ENCODE results near the gene ARHGAP40. TPM values are rescaled to one million over a fixed set of nuclear protein-coding genes. Genes with fewer than 3 reads are reported as not detected.

ARHGAP40 gene
- total and polyA plus RNA-seq, 2 of the 8 experiments (the other 6 are each of a cell fraction or from before 2014, with no cell fraction given): 0.74 to 1.4 TPM

DNA sequence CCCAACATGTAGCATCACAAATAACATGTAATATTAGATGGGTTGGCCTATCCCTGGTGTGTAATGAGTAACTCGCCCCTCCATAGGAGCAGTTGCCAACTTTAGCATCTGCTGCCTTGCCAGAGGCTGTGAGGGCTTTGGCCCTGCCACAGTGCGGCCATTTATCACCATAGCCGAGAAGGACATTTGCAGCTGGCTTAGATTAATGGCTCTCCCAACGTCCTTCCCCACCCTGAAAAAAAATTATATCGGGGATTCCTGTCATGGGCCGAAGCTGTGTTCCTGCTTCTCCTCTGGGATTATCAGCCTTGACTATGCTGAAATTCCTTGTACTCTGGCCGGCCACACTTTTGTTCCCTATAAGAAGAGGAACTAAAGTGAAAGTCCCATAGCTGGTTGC, 28.2 kb upstream of the ARHGAP40 start (continued):
- TF ChIP-seq, protein P1, sequence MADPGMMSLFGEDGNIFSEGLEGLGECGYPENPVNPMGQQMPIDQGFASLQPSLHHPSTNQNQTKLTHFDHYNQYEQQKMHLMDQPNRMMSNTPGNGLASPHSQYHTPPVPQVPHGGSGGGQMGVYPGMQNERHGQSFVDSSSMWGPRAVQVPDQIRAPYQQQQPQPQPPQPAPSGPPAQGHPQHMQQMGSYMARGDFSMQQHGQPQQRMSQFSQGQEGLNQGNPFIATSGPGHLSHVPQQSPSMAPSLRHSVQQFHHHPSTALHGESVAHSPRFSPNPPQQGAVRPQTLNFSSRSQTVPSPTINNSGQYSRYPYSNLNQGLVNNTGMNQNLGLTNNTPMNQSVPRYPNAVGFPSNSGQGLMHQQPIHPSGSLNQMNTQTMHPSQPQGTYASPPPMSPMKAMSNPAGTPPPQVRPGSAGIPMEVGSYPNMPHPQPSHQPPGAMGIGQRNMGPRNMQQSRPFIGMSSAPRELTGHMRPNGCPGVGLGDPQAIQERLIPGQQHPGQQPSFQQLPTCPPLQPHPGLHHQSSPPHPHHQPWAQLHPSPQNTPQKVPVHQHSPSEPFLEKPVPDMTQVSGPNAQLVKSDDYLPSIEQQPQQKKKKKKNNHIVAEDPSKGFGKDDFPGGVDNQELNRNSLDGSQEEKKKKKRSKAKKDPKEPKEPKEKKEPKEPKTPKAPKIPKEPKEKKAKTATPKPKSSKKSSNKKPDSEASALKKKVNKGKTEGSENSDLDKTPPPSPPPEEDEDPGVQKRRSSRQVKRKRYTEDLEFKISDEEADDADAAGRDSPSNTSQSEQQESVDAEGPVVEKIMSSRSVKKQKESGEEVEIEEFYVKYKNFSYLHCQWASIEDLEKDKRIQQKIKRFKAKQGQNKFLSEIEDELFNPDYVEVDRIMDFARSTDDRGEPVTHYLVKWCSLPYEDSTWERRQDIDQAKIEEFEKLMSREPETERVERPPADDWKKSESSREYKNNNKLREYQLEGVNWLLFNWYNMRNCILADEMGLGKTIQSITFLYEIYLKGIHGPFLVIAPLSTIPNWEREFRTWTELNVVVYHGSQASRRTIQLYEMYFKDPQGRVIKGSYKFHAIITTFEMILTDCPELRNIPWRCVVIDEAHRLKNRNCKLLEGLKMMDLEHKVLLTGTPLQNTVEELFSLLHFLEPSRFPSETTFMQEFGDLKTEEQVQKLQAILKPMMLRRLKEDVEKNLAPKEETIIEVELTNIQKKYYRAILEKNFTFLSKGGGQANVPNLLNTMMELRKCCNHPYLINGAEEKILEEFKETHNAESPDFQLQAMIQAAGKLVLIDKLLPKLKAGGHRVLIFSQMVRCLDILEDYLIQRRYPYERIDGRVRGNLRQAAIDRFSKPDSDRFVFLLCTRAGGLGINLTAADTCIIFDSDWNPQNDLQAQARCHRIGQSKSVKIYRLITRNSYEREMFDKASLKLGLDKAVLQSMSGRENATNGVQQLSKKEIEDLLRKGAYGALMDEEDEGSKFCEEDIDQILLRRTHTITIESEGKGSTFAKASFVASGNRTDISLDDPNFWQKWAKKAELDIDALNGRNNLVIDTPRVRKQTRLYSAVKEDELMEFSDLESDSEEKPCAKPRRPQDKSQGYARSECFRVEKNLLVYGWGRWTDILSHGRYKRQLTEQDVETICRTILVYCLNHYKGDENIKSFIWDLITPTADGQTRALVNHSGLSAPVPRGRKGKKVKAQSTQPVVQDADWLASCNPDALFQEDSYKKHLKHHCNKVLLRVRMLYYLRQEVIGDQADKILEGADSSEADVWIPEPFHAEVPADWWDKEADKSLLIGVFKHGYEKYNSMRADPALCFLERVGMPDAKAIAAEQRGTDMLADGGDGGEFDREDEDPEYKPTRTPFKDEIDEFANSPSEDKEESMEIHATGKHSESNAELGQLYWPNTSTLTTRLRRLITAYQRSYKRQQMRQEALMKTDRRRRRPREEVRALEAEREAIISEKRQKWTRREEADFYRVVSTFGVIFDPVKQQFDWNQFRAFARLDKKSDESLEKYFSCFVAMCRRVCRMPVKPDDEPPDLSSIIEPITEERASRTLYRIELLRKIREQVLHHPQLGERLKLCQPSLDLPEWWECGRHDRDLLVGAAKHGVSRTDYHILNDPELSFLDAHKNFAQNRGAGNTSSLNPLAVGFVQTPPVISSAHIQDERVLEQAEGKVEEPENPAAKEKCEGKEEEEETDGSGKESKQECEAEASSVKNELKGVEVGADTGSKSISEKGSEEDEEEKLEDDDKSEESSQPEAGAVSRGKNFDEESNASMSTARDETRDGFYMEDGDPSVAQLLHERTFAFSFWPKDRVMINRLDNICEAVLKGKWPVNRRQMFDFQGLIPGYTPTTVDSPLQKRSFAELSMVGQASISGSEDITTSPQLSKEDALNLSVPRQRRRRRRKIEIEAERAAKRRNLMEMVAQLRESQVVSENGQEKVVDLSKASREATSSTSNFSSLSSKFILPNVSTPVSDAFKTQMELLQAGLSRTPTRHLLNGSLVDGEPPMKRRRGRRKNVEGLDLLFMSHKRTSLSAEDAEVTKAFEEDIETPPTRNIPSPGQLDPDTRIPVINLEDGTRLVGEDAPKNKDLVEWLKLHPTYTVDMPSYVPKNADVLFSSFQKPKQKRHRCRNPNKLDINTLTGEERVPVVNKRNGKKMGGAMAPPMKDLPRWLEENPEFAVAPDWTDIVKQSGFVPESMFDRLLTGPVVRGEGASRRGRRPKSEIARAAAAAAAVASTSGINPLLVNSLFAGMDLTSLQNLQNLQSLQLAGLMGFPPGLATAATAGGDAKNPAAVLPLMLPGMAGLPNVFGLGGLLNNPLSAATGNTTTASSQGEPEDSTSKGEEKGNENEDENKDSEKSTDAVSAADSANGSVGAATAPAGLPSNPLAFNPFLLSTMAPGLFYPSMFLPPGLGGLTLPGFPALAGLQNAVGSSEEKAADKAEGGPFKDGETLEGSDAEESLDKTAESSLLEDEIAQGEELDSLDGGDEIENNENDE (IDR thresholded peaks at IDR 0.05; ENCODE audit: insufficient replicate concordance, low read length): no peak
- no peak for TF ChIP-seq SIX5 (IDR thresholded peaks at IDR 0.05; ENCODE audit: low read depth, low read length)
- no peak for TF ChIP-seq JUN (IDR thresholded peaks at IDR 0.05; ENCODE audit: low read depth, low read length)
- no peak for TF ChIP-seq TAF1 (IDR thresholded peaks at IDR 0.05; ENCODE audit: low read depth, low read length)
- TF ChIP-seq, protein P2, sequence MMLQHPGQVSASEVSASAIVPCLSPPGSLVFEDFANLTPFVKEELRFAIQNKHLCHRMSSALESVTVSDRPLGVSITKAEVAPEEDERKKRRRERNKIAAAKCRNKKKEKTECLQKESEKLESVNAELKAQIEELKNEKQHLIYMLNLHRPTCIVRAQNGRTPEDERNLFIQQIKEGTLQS (IDR thresholded peaks at IDR 0.05; ENCODE audit: insufficient read depth, low read depth, low read length): no peak
- TF ChIP-seq KDM4A (IDR thresholded peaks at IDR 0.05; ENCODE audit: low read depth, low read length, severe bottlenecking): no peak
- no peak for TF ChIP-seq TEAD4 (IDR thresholded peaks at IDR 0.05; ENCODE audit: low read depth, low read length)

Data from H1 (cell line).